Measurements from ENCODE around the gene GZMM.

Gene GZMM

GRCh38 chr19:579842-580155 lies 35.9 kb downstream of the GZMM start:
- TF ChIP-seq, protein P1, sequence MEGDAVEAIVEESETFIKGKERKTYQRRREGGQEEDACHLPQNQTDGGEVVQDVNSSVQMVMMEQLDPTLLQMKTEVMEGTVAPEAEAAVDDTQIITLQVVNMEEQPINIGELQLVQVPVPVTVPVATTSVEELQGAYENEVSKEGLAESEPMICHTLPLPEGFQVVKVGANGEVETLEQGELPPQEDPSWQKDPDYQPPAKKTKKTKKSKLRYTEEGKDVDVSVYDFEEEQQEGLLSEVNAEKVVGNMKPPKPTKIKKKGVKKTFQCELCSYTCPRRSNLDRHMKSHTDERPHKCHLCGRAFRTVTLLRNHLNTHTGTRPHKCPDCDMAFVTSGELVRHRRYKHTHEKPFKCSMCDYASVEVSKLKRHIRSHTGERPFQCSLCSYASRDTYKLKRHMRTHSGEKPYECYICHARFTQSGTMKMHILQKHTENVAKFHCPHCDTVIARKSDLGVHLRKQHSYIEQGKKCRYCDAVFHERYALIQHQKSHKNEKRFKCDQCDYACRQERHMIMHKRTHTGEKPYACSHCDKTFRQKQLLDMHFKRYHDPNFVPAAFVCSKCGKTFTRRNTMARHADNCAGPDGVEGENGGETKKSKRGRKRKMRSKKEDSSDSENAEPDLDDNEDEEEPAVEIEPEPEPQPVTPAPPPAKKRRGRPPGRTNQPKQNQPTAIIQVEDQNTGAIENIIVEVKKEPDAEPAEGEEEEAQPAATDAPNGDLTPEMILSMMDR (IDR thresholded peaks at IDR 0.05; ENCODE audit: insufficient read depth, low read depth, low read length, missing control alignments), result no peak
- no peak overlapping the region for H3K4me3 ChIP-seq (ENCODE audit: low read length)
- DNase-seq (ENCODE audit: low read depth), result no peak

DNA sequence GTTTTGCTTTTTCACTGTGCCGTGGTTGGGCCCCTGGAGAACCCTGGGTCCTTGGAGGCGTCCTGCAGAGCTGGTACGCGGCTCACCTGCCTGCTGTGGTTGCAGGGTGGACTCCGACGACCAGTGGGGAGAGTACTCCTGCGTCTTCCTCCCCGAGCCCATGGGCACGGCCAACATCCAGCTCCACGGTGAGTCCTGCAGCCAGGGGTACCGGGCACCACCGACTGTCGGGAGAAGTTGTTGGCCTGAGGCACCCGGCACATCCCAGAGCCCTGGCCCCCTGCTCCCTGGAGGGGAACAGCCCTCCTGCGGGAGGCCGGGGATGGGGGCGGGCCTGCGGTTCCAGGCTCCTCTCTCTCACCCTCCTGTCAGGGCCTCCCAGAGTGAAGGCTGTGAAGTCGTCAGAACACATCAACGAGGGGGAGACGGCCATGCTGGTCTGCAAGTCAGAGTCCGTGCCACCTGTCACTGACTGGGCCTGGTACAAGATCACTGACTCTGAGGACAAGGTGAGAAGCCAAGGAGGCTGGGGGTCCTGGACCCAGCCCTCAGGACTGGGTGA lies 36.5 kb downstream of the GZMM start:
- TF ChIP-seq, protein P1 (IDR thresholded peaks at IDR 0.05; ENCODE audit: insufficient read depth, low read depth, low read length, missing control alignments), result no peak
- H3K4me3 ChIP-seq (ENCODE audit: low read length), result no peak overlapping the region
- no peak for DNase-seq (ENCODE audit: low read depth)

GRCh38 chr19:581399-582111 lies 37.7 kb downstream of the GZMM start:
- no peak overlapping the region for H3K4me3 ChIP-seq (ENCODE audit: low read length)
- DNase-seq (ENCODE audit: low read depth), result no peak
- TF ChIP-seq, protein P1 (IDR thresholded peaks at IDR 0.05; ENCODE audit: insufficient read depth, low read depth, low read length, missing control alignments), result no peak

DNA sequence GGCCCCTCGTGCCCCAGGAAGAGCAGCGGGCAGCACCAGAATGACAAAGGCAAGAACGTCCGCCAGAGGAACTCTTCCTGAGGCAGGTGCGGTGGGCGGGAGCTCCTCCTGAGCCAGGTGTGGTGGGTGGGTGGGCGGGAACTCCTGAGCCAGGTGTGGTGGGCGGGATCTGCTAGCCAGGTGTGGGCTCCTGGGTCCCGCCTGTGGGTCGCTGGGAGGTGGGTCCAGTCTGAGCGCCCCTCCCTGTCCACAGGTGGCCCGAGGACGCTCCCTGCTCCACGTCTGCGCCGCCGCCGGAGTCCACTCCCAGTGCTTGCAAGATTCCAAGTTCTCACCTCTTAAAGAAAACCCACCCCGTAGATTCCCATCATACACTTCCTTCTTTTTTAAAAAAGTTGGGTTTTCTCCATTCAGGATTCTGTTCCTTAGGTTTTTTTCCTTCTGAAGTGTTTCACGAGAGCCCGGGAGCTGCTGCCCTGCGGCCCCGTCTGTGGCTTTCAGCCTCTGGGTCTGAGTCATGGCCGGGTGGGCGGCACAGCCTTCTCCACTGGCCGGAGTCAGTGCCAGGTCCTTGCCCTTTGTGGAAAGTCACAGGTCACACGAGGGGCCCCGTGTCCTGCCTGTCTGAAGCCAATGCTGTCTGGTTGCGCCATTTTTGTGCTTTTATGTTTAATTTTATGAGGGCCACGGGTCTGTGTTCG lies 38.8 kb downstream of the GZMM start:
- no peak for DNase-seq (ENCODE audit: low read depth)
- TF ChIP-seq, protein P1 (IDR thresholded peaks at IDR 0.05; ENCODE audit: insufficient read depth, low read depth, low read length, missing control alignments), result no peak
- H3K4me3 ChIP-seq (ENCODE audit: low read length), result no peak overlapping the region

DNA sequence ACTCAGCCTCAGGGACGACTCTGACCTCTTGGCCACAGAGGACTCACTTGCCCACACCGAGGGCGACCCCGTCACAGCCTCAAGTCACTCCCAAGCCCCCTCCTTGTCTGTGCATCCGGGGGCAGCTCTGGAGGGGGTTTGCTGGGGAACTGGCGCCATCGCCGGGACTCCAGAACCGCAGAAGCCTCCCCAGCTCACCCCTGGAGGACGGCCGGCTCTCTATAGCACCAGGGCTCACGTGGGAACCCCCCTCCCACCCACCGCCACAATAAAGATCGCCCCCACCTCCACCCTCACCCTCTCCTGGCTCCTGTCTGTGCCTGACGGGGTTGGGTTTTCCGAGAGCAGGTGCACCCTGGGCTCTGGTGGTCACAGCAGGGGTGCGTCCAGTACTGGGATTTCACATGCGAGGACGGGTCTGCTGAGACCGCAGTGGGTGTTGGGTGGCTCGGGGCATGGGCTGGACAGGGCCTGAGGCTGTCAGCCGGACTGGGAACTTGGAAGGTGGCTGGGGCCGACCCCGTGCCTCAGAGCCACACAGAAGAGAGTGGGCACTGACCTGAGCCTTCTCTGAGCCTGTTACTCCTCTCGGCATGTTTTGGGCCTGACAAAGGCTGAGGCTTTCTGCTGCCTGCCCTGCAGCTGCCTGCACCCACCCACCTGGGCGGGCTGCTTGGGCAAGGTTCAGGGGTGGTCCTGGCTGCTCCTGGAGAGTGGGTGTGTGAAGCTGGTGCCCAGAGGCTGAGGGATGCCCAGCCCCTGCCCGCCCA lies 39.5 kb downstream of the GZMM start:
- H3K4me3 ChIP-seq (ENCODE audit: low read length), result no peak overlapping the region
- DNase-seq (ENCODE audit: low read depth), result no peak
- TF ChIP-seq, protein P1 (IDR thresholded peaks at IDR 0.05; ENCODE audit: insufficient read depth, low read depth, low read length, missing control alignments), result no peak

GRCh38 chr19:583968-584239 lies 40.1 kb downstream of the GZMM start:
- no peak for DNase-seq (ENCODE audit: low read depth)
- H3K4me3 ChIP-seq (ENCODE audit: low read length), result no peak overlapping the region
- TF ChIP-seq, protein P1 (IDR thresholded peaks at IDR 0.05; ENCODE audit: insufficient read depth, low read depth, low read length, missing control alignments), result no peak
